ENCODE measurements around the gene TMPRSS11B.
"Not testable (repeated sequence)": the region's sequence is repeated elsewhere in the genome, so short reads cannot be mapped to it uniquely, and the experiment has no call there.

Gene TMPRSS11B

DNA sequence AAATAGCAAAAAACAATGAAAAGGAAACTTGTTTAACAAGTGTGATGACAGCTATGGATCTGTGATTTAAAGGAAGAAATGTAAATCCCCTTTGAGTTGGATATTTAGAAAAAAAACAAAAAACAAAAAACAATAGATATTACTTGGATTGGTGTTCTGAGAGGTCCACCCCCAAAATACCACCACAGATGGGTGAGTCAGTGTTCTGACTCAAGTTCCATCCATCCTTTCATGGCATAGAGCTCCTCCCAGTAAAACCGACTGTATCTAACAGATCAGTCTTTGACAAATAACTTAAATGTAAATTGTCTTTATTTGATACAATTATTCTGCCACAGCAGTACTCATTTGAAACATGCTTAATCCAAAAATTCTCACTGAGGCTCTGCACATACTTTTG lies 27.4 kb downstream of the TMPRSS11B start:
- DNase-seq (ENCODE audit: low spot score), result no peak

DNA sequence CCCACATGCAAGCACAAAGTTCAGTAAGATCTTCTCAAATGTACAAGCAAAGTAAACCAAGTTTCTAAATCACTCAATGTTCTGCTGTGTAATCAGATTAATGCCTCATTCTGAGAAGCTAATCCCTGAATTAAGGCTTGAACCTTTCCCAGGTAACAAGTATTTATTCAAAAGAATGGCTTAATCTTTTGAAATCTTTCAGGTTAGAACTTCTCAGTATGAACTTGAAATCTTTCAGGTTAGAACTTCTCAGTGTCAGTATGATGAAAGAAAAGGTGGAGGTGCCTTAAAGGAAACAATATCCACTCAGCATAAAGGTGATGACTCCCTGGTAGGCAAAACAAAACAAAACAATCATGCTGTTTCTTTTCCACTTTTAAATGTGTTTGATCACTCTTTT lies 29.0 kb downstream of the TMPRSS11B start:
- no peak for DNase-seq (ENCODE audit: low spot score)

DNA sequence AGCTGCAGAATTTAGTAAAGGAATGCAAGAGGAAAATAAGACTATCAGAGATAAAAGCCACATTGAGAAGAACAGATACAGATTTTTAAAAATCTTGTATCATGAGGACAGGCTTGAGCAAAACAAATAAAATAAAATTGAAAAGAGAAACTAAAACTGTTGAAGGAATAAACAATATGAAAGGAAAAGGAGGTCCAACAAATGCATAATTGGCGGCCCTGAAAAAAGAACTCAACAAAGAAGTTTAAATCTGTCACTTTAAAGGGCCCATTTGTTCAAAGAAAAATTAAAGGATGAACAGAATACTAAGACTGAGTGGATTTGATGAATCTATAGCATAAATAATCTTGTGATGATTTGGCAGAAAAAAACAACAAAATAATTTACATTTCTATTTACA lies 36.5 kb downstream of the TMPRSS11B start:
- no peak for DNase-seq (ENCODE audit: low spot score)

DNA sequence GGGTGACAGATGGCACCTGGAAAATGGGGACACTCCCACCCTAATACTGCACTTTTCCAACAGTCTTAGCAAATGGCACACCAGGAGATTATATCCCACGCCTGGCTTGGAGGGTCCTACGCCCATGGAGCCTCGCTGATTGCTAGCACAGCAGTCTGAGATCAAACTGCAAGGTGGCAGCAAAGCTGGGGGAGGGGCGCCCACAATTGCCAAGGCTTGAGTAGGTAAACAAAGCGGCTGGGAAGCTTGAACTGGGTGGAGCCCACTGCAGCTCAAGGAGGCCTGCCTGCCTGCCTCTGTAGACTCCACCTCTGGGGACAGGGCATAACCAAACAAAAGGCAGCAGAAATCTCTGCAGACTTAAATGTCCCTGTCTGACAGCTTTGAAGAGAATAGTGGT lies 51.2 kb downstream of the TMPRSS11B start:
- DNase-seq (ENCODE audit: low spot score), result not testable (repeated sequence)

DNA sequence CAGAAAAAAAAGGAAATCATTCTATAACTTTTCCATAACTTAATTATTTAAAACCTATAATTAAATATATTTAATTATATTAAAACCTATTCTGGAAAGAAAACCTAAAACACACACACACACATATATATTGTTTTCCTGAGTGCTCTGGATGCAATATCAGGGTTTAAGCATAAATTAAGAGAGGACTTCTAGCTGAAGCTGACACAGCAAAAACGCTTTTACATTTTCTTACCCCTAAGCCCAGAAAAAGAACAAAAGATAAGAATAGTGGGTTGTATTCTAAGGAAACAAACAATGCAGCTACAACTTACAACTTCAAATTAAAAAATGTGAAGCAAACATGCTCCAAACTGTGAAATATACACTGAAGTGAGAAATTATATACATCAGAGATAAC lies 52.3 kb downstream of the TMPRSS11B start:
- DNase-seq (ENCODE audit: low spot score), result no peak

DNA sequence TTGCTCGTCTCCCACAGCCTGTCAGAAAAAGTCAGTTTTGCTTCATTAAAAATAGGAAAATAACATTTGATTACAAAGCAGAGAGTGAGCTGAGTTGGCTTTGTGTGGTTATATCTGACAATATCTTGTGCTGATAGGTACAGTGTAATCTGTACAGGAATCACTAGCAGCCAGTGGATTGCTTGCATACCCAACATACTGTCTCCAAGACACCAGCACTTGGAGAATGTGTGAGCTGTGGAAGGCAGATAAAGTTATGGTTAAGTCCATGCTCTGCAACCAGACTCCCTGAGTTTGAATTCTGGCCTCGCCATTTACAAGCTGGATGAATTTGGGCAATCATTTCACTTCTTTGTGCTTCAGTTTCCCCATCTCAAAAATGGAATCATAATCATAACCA lies 58.3 kb downstream of the TMPRSS11B start:
- no peak for DNase-seq (ENCODE audit: low spot score)

DNA sequence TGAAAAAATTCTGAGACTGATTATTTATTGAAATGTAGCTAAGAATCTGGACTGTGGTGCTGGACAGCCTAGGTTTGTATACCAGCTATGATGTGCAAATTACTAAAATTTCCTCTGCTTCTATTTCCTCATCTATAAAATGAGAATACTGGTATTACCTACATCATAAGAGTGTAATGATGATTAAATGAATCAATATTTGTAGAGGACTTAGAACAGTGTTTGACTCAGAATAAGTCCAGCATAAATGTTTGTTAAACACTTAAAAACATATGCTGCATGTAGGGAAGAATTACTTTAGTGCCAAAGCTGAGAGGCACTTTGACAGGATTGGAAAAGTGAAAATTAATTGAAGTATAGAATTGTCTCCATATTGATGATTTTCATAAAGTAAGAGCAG lies 60.6 kb downstream of the TMPRSS11B start:
- no peak for DNase-seq (ENCODE audit: low spot score)

DNA sequence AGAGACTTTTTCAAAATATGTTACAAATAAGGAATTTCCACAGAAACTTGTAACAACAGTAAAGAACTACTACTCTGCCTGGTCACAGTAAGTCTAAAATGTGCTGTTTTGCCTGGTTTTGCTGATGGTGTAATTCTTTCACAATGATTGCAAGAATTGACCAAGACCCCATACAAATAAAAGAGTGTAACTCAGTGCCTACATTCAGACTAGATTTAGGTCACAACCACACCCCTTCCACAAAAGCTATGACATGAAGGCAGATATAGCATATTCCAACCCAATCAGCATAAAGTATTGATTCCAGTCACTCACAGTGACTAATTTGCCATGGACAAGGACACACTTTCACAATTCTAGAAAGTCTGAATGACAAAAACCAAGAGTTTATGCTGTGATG lies 62.1 kb downstream of the TMPRSS11B start:
- no peak for DNase-seq (ENCODE audit: low spot score)

DNA sequence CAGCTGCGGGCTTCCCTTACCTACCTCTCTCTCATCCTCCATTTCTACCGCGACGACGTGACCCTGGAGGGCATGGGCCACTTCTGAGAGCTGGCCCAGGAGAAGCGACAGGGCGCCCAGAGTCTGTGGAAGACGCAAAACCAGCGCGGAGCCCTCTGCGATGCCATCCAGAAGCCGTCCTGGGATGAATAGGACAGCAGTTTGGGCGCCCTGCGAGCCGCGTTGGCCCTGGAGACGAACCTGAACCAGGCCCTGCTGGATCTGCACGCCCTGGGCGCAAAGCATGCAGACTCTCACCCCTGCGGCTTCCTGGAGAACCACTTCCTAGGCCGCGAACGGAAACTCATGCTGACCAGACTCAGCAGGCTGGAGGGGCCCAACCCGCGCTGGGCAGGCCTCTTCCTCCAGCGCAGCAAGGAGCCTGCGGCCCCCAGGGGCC lies 63.1 kb downstream of the TMPRSS11B start:
- no peak for DNase-seq (ENCODE audit: low spot score)

DNA sequence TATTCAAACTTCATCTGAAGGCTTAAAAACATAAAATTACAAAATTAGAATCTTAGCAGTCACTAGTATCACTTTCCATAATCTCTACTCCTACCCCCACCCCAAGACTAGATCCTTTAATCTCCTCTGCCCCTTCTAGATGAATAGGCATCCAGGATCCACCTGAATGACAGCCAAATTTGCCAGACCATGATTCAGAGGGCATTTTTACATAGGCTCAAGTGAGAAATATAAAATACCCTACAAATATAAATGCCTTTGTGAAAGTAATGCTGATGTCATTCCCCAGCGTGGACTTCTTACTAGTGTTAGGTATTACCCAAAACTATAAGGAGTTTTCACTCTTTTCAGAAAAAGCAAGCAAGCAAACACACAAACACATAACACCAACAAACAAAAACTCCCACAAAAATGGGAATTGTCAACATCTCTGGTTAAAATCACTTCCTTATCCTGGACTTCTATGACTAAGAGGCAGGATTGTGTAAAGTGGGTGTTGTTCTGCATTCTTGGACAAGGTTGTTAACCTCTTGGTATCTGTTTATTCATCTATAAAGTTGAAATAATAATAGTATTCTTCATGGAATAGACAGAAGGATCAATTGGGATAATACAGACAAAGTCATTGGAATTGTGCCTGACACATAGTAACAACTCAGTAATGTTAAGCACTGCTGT lies 64.5 kb downstream of the TMPRSS11B start:
- no peak for DNase-seq (ENCODE audit: low spot score)

DNA sequence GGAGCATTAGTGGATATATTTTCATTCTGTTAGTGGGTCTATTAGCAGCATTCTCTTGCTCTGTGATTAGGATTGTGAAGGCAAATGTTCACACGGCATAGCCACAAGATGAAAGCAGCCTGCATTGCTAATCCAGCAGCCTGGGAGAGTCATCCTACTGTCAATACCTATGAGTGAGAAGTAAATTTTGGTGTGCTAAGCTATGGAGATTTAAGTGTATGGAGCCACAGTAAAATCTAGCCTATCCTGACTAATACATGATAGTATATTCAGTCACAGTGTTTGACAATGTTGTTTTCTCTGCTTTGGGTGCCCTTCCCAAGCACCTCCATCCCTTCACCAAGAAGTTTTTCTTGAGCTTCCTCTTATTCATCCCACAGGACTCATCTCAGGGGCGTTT lies 68.6 kb downstream of the TMPRSS11B start:
- DNase-seq (ENCODE audit: low spot score), result no peak
